ENCODE data around the gene FHAD1. TPM values are rescaled to one million over a fixed set of nuclear protein-coding genes. Genes with fewer than 3 reads are reported as not detected.

Gene FHAD1
- total RNA-seq, 1 donor from 2014 or later: not detected

GRCh38 chr1:15418806-15419515 lies 171.9 kb downstream of the FHAD1 start:
- TF ChIP-seq CTCF (IDR thresholded peaks at IDR 0.05): no peak
- no peak overlapping the region for H3K27ac Mint-ChIP-seq (ENCODE audit: unreplicated experiment)
- no peaks in the 10 kb centered on the region for H3K9me3 Mint-ChIP-seq (ENCODE audit: low read depth)
- H3K4me1 Mint-ChIP-seq (ENCODE audit: low read depth): peaks cover 19% of the 10 kb centered on the region
- no peak overlapping the region for H3K4me3 Mint-ChIP-seq (ENCODE audit: unreplicated experiment)
- no peak for DNase-seq (ENCODE audit: low spot score)
- no peaks in the 10 kb centered on the region for H3K27me3 Mint-ChIP-seq (ENCODE audit: low read depth)
- H3K36me3 Mint-ChIP-seq (ENCODE audit: low read depth): peaks cover 1% of the 10 kb centered on the region

GRCh38 chr1:15420853-15421465 lies 173.9 kb downstream of the FHAD1 start:
- H3K27me3 Mint-ChIP-seq (ENCODE audit: low read depth): peaks cover 2% of the 10 kb centered on the region
- H3K4me3 Mint-ChIP-seq (ENCODE audit: unreplicated experiment): no peak overlapping the region
- H3K27ac Mint-ChIP-seq (ENCODE audit: unreplicated experiment): no peak overlapping the region
- H3K36me3 Mint-ChIP-seq (ENCODE audit: low read depth): peaks cover 1% of the 10 kb centered on the region
- no peaks in the 10 kb centered on the region for H3K9me3 Mint-ChIP-seq (ENCODE audit: low read depth)
- no peak for TF ChIP-seq CTCF (IDR thresholded peaks at IDR 0.05)
- peaks cover 18% of the 10 kb centered on the region for H3K4me1 Mint-ChIP-seq (ENCODE audit: low read depth)
- DNase-seq (ENCODE audit: low spot score): no peak

GRCh38 chr1:15422871-15423270 lies 175.8 kb downstream of the FHAD1 start:
- H3K4me3 Mint-ChIP-seq (ENCODE audit: unreplicated experiment): no peak overlapping the region
- H3K27ac Mint-ChIP-seq (ENCODE audit: unreplicated experiment): no peak overlapping the region
- TF ChIP-seq CTCF (IDR thresholded peaks at IDR 0.05): no peak
- H3K36me3 Mint-ChIP-seq (ENCODE audit: low read depth): peaks cover 3% of the 10 kb centered on the region
- DNase-seq (ENCODE audit: low spot score): no peak
- H3K9me3 Mint-ChIP-seq (ENCODE audit: low read depth): no peaks in the 10 kb centered on the region
- H3K27me3 Mint-ChIP-seq (ENCODE audit: low read depth): peaks cover 2% of the 10 kb centered on the region
- H3K4me1 Mint-ChIP-seq (ENCODE audit: low read depth): peaks cover 13% of the 10 kb centered on the region

GRCh38 chr1:15423355-15424077 lies 176.5 kb downstream of the FHAD1 start:
- H3K27me3 Mint-ChIP-seq (ENCODE audit: low read depth): peaks cover 2% of the 10 kb centered on the region
- H3K4me3 Mint-ChIP-seq (ENCODE audit: unreplicated experiment): no peak overlapping the region
- DNase-seq (ENCODE audit: low spot score): no peak
- peaks cover 13% of the 10 kb centered on the region for H3K4me1 Mint-ChIP-seq (ENCODE audit: low read depth)
- H3K27ac Mint-ChIP-seq (ENCODE audit: unreplicated experiment): no peak overlapping the region
- TF ChIP-seq CTCF (IDR thresholded peaks at IDR 0.05): no peak
- H3K36me3 Mint-ChIP-seq (ENCODE audit: low read depth): peaks cover 3% of the 10 kb centered on the region
- no peaks in the 10 kb centered on the region for H3K9me3 Mint-ChIP-seq (ENCODE audit: low read depth)

- TF ChIP-seq CTCF (IDR thresholded peaks at IDR 0.05): no peak
- no peak for DNase-seq (ENCODE audit: low spot score)
- peaks cover 2% of the 10 kb centered on the region for H3K27me3 Mint-ChIP-seq (ENCODE audit: low read depth)
- H3K9me3 Mint-ChIP-seq (ENCODE audit: low read depth): no peaks in the 10 kb centered on the region
- H3K4me3 Mint-ChIP-seq (ENCODE audit: unreplicated experiment): no peak overlapping the region
- H3K27ac Mint-ChIP-seq (ENCODE audit: unreplicated experiment): no peak overlapping the region
- H3K4me1 Mint-ChIP-seq (ENCODE audit: low read depth): peaks cover 8% of the 10 kb centered on the region
- H3K36me3 Mint-ChIP-seq (ENCODE audit: low read depth): peaks cover 3% of the 10 kb centered on the region
Observed at GRCh38 chr1:15424146-15424667, 177.2 kb downstream of the FHAD1 start.
